HepG2 (cell line): ENCODE data around the gene RBMS2.

ENCODE experiments used
- TCF12 ChIP-seq, 2 experiments: fragments of 450-650 bp in 1 of 2; sonication (generic) in 1 of 2; formaldehyde crosslinking in 1 of 2; IDR thresholded peaks; 2 replicates each; pipeline versions ENCODE4 v1.6.1 to v1.8.0; 2017 to 2022; ENCODE audit warnings: antibody characterized with exemption in 1 of 2, mild to moderate bottlenecking in 1 of 2, missing genetic modification reagents in 1 of 2, moderate library complexity in 1 of 2
- ZNF354B ChIP-seq: sonication (generic); formaldehyde crosslinking; IDR thresholded peaks from 2 replicates; pipeline ENCODE4 v1.8.0; 2022; ENCODE audit warnings: mild to moderate bottlenecking, missing genetic modification reagents

DNA sequence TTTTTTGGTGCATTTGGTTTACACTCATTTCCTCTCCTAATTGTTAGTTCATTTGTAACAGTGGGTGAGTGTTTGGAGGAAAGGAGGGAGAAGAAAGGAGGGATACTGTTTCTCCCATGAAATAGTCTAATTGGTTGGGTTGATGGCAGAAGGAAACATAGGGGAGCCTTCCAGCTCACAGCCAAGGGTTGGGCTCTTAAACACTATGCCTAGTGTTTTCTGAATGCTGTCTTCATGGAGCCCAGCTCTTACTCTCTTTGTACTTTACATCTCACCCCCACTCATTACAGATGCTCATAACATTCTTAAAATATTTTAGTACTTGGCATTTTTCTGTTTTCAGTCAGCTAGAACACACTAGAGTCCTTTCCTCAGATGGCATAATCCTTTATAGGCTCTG, 70.3 kb downstream of the RBMS2 start:
- TF ChIP-seq ZNF354B (CRISPR knock-in tag) (no peak), TCF12 (IDR thresholded peaks at IDR 0.05) (no peak), TCF12 (CRISPR knock-in tag; IDR thresholded peaks at IDR 0.05) (no peak)
